NT2/D1 (cell line): ENCODE data around the gene GNB1.

Experiments
- DNase-seq: peaks from one replicate; pipeline ENCODE4 v3.0.0-alpha.2; 2011; ENCODE audit warnings: low read depth, low spot score
- H3K27me3 ChIP-seq: 2 replicates; pipeline ENCODE4 v1.6.0; 2011; ENCODE audit warnings: mild to moderate bottlenecking; ENCODE audit not compliant: insufficient read length, insufficient read depth
- H3K36me3 ChIP-seq: 2 replicates; pipeline ENCODE4 v1.6.1; 2011; ENCODE audit warnings: mild to moderate bottlenecking, low read length, mixed read lengths; ENCODE audit not compliant: insufficient read depth, insufficient read length
- H3K4me1 ChIP-seq: 2 replicates; pipeline ENCODE4 v1.5.1; 2011; ENCODE audit not compliant: insufficient read depth, insufficient read length
- H3K4me3 ChIP-seq: 2 replicates; pipeline ENCODE4 v1.5.1; 2011; ENCODE audit warnings: low read depth; ENCODE audit not compliant: insufficient read length
- H3K9ac ChIP-seq: 2 replicates; pipeline ENCODE4 v1.6.0; 2011; ENCODE audit warnings: low read depth; ENCODE audit not compliant: insufficient read length
- H3K9me3 ChIP-seq: 2 replicates; pipeline ENCODE4 v1.5.1; 2011; ENCODE audit warnings: mild to moderate bottlenecking, low read length; ENCODE audit not compliant: insufficient read depth
- SUZ12 ChIP-seq: IDR thresholded peaks from 2 replicates; pipeline ENCODE4 v1.6.1; 2011; ENCODE audit not compliant: insufficient read length, insufficient read depth; ENCODE audit errors: extremely low read depth
- YY1 ChIP-seq: IDR thresholded peaks from 2 replicates; pipeline ENCODE4 v1.6.1; 2011; ENCODE audit not compliant: insufficient read length, insufficient read depth
- ZNF274 ChIP-seq: IDR thresholded peaks from 2 replicates; pipeline ENCODE4 v1.6.1; 2011; ENCODE audit warnings: mild to moderate bottlenecking, low read depth, low read length

Gene GNB1

DNA sequence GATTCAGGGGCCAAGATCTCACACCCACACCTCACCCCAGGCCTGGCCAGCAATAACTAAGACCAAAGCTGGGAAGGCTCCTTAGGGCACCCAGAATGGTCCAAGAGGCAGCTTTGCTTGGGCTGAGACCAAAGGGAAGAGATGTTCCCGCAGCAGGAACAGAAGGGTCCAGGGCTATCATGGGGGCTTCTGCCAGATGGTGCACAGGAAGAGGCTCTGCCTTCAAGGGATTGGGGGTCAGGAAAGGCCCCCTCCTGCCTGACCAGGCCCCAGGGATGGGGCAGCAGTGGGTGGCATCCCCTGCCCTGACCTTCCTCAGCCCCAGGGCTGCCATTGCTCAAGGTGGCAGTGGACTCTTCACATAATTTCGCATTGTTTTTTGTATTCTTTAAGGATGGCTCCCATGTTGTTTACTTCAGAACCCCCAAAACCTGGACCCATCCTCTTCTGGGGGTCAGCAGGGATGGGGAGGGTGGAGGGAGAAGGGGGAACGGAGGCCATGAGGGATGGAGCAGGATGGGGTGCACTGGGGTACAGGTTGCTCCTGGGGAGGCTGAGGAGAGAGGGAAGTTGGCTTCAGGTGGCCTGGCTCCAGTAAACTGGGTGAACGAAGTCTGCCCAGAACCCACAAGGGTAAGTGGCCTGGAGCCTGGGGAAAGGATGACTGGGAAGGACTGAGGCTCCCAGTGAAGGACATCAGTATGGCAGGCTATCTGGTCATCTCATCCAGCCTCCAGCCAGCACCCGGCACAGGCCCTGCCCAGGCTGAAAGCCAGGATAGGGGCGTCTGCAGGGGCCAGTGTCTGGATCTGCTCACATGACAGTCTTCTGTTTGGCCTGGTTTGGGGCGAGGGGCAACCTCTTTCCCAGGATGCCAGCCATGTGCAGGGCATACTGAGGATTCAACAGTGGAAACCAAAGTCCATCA is 110.0 kb downstream of the GNB1 start:
- peaks cover 25% of the 10 kb centered on the region for H3K4me1 ChIP-seq
- no peak overlapping the region for H3K4me3 ChIP-seq
- H3K9me3 ChIP-seq, result no peaks in the 10 kb centered on the region
- no peak for DNase-seq
- H3K27me3 ChIP-seq, result no peaks in the 10 kb centered on the region
- H3K36me3 ChIP-seq, result peaks cover 18% of the 10 kb centered on the region
- TF ChIP-seq SUZ12, result no peak
- no peak for TF ChIP-seq YY1
- TF ChIP-seq ZNF274, result no peak
- no peak overlapping the region for H3K9ac ChIP-seq

DNA sequence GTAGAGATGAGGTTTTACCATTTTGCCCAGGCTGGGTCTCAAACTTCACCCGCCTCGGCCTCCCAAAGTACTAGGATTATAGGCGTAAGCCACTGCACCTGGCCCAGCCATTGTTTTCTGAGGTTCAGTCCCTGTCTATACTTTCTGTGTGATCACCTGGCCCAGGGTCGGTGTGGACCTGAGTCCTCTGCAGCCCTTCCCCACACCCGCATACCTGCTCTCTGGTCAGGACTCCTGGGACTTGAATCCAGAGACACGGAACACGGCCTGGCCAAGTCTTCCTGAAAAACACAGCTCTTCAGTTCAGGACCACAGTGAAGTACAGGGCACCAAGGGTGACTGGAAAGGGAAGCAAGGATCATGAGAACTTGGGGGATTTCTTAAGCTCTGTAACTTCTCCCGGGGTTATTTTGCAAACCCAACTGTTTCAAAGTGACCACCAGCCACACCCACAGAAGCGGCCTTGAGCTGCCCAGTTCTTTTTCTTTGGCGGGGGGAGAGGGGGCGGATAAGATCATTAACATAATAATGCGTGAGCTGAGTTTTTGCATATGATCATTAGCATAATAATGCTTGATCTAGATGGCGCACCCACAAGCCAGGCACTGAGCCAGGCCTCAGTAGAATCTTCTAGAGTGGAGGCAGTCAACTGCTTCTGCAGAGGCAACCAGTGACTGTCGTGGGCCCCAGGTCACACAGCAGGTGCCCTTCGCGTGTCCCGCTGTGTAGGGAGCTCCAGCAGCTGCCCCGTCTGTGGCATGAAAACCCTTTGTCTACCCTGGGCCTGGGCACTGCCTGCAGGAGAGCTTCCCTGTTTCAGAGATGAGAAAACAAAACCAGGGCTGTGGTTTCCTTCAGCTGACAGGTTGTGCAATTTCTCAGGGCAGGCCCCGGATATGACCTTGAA is 110.9 kb downstream of the GNB1 start:
- peaks cover 31% of the 10 kb centered on the region for H3K4me1 ChIP-seq

DNA sequence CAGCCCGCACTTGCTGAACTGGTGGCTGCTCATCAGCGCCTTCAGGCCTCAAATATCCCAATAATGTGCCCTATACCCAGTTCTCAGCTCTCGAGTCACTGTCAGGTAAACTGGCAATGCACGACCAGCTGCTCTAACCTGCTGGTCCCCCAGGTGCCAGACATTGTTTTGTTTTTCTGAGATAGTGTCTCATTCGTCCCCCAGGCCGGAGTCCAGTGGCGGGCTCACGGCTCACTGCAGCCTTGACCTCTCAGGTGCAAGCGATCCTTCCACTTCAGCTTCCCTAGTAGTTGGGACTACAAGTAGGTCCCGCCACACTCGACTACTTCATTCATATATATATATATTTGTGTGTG is 111.6 kb downstream of the GNB1 start:
- Histone ChIP-seq H3K27me3 (no peaks in the 10 kb centered on the region), H3K9ac (peak overlapping the region; percentile 98), H3K36me3 (peaks cover 14% of the 10 kb centered on the region), H3K4me3 (peak overlapping the region; percentile 92), H3K4me1 (peaks cover 31% of the 10 kb centered on the region), H3K9me3 (no peaks in the 10 kb centered on the region)
- TF ChIP-seq SUZ12, result no peak
- TF ChIP-seq YY1, result no peak
- TF ChIP-seq ZNF274, result no peak
- no peak for DNase-seq

More for the DNA sequence above, 110.9 kb downstream of the GNB1 start:
- Histone ChIP-seq H3K9ac (peak overlapping the region; percentile 77), H3K4me3 (peak overlapping the region; percentile 92), H3K27me3 (no peaks in the 10 kb centered on the region), H3K36me3 (peaks cover 18% of the 10 kb centered on the region), H3K9me3 (no peaks in the 10 kb centered on the region)
- peak; percentile 60 for DNase-seq
- TF ChIP-seq ZNF274 (no peak), SUZ12 (no peak), YY1 (no peak)

DNA sequence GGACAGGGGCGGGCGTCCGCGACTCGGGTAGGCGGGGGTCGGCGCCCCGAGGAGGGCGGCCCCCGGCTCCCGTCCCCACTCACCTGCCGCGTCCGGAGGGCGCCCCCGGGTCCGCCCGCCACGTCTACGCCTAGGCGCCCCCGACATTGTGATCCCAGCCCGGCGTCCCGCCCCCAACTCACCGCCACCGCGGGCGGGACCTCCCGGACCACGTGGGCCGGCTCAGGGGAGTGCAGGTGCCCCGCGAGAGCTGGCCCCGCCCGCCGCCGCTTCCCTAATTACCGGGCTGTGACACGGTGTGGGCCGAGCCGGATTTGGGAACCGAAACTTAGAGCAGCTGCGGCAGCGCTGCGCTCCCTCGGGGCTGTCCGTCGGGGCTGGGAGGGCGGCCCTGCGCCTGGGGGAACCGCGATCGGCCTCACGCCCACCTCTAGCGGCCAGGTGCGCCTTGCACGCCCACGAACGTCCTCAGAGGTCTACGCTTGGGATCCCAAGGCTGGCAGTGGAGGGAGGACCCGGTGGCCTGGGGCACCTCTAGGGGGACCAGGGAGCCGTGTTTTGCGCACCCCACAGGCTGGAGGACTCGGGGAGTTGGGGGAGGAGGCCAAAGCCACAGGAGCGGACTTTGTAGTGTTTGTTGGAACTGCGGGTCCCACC is 112.1 kb downstream of the GNB1 start:
- peak overlapping the region; percentile 98 for H3K9ac ChIP-seq
- DNase-seq, result peak; percentile 44
- H3K4me1 ChIP-seq, result peaks cover 31% of the 10 kb centered on the region
- H3K9me3 ChIP-seq, result no peaks in the 10 kb centered on the region
- TF ChIP-seq YY1 (no peak), SUZ12 (no peak), ZNF274 (no peak)
- H3K27me3 ChIP-seq, result no peaks in the 10 kb centered on the region
- peak overlapping the region; percentile 92 for H3K4me3 ChIP-seq
- H3K36me3 ChIP-seq, result peaks cover 19% of the 10 kb centered on the region

DNA sequence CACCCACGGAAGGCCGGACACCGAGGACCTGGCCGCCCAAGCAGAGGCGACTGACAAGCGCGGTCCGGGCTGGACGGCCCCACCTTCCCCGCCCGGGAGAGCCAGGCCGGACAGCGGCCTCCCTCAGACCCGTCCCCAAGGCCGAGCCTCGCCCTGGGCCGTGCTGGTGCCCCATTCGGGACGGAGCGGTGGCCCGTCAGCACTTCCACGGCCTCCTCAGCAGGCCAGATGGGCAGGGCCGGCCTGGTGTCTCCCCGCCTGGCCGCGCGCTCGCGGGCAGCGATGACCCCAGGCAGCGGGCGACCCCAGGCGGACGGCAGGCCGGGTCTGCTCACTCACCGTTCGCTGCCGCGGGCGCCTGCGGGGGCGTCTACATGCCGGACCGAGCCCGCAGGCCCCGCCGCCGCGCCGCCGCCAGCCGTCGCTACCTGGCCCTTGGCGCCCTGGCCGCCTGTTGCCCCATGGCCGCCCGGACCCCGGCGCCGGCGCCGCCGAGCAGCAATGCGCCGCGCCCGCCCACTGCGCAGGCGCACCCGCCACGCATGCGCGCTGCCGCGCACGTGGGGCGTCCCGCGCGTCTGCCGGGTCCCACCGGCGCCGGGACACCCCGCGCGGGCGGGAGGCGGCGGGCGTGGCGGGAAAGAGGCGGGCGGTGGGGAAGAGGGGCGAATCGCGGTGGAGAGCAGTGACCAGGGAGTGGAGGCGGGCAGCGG is 112.8 kb downstream of the GNB1 start, which contains the start of gene NADK:
Gene NADK (minus strand): TSS at position 521 of the 713 bp plus-strand sequence. CDS start 13,064 bp downstream, outside the sequence.
- peak within 1 kb of the TSS; percentile 92 for H3K4me3 ChIP-seq
- no peaks in the 10 kb centered on the region for H3K9me3 ChIP-seq
- DNase-seq, result no peak

DNA sequence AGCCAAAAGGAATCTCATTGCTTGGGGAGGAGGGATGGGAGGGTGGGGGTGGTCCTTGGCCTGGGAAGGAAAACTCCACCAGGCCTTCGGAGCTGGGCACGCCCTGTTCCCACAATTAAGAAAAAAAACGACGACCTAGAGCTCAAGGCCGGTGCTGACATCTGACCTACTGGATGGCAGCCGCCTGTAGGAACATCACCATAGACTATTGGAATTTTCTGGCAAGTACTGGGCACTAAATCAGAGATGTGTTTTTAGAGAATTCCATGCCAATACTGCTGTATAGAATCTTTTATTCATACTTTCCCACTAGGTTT is 113.3 kb downstream of the GNB1 start:
- no peak for DNase-seq
- Histone ChIP-seq H3K9ac (peak overlapping the region; percentile 98), H3K4me3 (peak overlapping the region; percentile 92), H3K36me3 (peaks cover 22% of the 10 kb centered on the region), H3K27me3 (no peaks in the 10 kb centered on the region), H3K4me1 (peaks cover 29% of the 10 kb centered on the region), H3K9me3 (no peaks in the 10 kb centered on the region)
- TF ChIP-seq ZNF274 (no peak), YY1 (no peak), SUZ12 (no peak)

More for the DNA sequence above, 112.8 kb downstream of the GNB1 start, which contains the start of gene NADK:
- TF ChIP-seq SUZ12 (no peak), ZNF274 (no peak), YY1 (no peak)
- Histone ChIP-seq H3K27me3 (no peaks in the 10 kb centered on the region), H3K9ac (peak within 1 kb of the TSS; percentile 98), H3K36me3 (peaks cover 21% of the 10 kb centered on the region), H3K4me1 (peaks cover 29% of the 10 kb centered on the region)
